Neutrophil (primary cell): ENCODE results near the gene SDK2.

Source experiments
- H3K27ac ChIP-seq: fragments of 200-600 bp; sonication (generic); 2 replicates; pipeline ENCODE4 v1.5.1; 2016; ENCODE audit warnings: mild to moderate bottlenecking, moderate library complexity
- H3K27me3 ChIP-seq: fragments of 200-600 bp; sonication (generic); 2 replicates; pipeline ENCODE4 v1.6.0; 2016; ENCODE audit warnings: mild to moderate bottlenecking
- H3K36me3 ChIP-seq: fragments of 200-600 bp; sonication (generic); 2 replicates; pipeline ENCODE4 v1.5.1; 2017
- H3K4me1 ChIP-seq, 2 experiments: fragments of 200-600 bp in 1 of 2; sonication (generic) in 1 of 2; 1 replicate in 1 of 2; 2 replicates in 1 of 2; pipeline versions ENCODE4 v1.5.1 to v1.6.1; 2013 to 2016; ENCODE audit warnings: low read depth in 1 of 2, low read length in 1 of 2, mild to moderate bottlenecking in 1 of 2, moderate library complexity in 1 of 2; ENCODE audit not compliant: control insufficient read depth in 1 of 2, insufficient read depth in 1 of 2
- H3K4me3 ChIP-seq, 2 experiments: fragments of 200-600 bp in 1 of 2; sonication (generic) in 1 of 2; 1 replicate in 1 of 2; 2 replicates in 1 of 2; pipeline ENCODE4 v1.5.1; 2013 to 2016; ENCODE audit warnings: low read depth in 1 of 2, low read length in 1 of 2, mild to moderate bottlenecking in 1 of 2, moderate library complexity in 1 of 2
- H3K9me3 ChIP-seq: fragments of 200-600 bp; sonication (generic); 2 replicates; pipeline ENCODE4 v1.5.1; 2016
- TF ChIP-seq, protein P1 (sequence below): fragments of 200-600 bp; sonication (generic); IDR thresholded peaks from 2 replicates; pipeline ENCODE4 v1.5.1; 2016; ENCODE audit warnings: antibody characterized with exemption

The SDK2 gene

DNA sequence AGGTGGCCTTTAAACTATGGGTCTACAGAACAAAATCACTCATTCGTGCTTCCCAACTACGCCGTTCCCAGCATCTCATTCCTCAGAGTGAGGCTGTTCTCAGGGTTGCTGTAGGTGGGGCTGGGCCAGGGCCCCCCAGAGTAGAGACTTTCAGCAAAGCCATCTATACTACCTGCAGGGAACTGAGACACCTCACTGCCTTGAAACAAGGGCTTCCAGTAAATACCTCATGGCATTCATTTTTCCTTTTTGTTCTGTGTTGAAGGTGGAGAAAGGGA, 4.2 kb upstream of the SDK2 start:
- Histone ChIP-seq H3K27ac (no peak overlapping the region), H3K9me3 (no peaks in the 10 kb centered on the region), H3K4me1 (peaks cover 0 to 11% of the 10 kb centered on the region in 2 experiments), H3K27me3 (peaks cover 73% of the 10 kb centered on the region), H3K4me3 (no peak overlapping the region), H3K36me3 (no peaks in the 10 kb centered on the region)
- TF ChIP-seq, protein P1, sequence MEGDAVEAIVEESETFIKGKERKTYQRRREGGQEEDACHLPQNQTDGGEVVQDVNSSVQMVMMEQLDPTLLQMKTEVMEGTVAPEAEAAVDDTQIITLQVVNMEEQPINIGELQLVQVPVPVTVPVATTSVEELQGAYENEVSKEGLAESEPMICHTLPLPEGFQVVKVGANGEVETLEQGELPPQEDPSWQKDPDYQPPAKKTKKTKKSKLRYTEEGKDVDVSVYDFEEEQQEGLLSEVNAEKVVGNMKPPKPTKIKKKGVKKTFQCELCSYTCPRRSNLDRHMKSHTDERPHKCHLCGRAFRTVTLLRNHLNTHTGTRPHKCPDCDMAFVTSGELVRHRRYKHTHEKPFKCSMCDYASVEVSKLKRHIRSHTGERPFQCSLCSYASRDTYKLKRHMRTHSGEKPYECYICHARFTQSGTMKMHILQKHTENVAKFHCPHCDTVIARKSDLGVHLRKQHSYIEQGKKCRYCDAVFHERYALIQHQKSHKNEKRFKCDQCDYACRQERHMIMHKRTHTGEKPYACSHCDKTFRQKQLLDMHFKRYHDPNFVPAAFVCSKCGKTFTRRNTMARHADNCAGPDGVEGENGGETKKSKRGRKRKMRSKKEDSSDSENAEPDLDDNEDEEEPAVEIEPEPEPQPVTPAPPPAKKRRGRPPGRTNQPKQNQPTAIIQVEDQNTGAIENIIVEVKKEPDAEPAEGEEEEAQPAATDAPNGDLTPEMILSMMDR, result no peak

DNA sequence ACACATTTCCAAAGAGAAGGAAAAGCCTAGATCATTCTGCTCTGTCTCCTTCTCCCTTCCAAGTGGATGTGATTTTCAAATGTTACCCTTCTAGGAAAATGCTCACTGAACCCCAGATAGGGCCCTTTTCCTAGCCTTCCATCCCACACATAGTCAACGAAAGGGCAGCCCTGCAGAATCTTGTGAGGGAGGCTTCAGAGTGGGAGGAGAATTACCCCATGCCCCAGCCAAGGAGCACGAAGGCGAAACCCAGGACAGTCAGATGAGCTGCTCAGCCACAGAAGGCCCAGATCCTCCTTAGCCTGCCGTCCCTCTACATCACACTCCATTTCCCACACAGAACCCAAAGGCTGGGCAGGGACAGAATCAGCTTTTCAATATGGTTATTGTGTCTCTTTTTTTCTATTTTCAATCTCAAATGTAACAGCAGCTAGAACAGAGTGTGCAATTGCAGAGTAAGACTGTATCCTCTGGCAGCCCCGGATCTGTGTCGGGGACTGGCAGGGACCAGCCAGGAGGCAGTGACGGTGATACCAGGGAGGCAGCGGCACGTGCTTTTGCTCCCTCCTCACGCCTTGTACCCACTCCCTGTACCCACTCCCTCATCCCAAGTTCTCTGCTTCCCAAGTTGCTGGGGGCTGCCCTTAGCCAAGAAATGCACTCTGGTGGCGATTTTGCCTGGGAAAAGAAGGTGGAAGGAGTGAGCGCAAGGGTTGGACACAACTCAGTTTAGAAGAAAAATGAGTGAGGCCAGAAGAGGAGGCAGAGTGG, 3.7 kb upstream of the SDK2 start:
- H3K4me1 ChIP-seq, result peaks cover 0 to 16% of the 10 kb centered on the region in 2 experiments
- no peaks in the 10 kb centered on the region for H3K9me3 ChIP-seq
- TF ChIP-seq, protein P1, result no peak
- H3K4me3 ChIP-seq, result no peak overlapping the region
- H3K27ac ChIP-seq, result no peak overlapping the region
- H3K36me3 ChIP-seq, result no peaks in the 10 kb centered on the region
- peaks cover 78% of the 10 kb centered on the region for H3K27me3 ChIP-seq

DNA sequence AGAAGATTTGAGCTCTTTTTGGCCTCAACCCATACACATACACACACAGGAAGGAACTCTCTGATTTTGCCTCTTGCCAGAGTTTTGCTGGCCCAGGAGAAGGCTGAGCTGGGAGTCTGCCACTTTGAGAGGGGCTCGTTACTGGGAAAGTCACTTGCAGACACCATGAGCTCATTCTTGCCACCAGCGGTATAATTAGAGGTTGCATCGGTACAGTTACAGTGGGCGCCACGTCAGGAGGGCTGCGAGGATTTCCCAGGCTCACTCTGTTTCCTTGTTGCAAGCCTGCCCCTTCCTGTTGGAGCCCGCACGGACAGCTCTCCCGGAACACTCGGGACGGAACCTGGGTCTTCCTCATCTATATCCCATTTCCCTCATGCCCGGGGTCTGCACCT, 3.1 kb upstream of the SDK2 start:
- Histone ChIP-seq H3K4me1 (peaks cover 0 to 19% of the 10 kb centered on the region in 2 experiments), H3K27me3 (peaks cover 85% of the 10 kb centered on the region), H3K9me3 (no peaks in the 10 kb centered on the region), H3K4me3 (no peak overlapping the region), H3K36me3 (no peaks in the 10 kb centered on the region), H3K27ac (no peak overlapping the region)
- TF ChIP-seq, protein P1, result no peak

DNA sequence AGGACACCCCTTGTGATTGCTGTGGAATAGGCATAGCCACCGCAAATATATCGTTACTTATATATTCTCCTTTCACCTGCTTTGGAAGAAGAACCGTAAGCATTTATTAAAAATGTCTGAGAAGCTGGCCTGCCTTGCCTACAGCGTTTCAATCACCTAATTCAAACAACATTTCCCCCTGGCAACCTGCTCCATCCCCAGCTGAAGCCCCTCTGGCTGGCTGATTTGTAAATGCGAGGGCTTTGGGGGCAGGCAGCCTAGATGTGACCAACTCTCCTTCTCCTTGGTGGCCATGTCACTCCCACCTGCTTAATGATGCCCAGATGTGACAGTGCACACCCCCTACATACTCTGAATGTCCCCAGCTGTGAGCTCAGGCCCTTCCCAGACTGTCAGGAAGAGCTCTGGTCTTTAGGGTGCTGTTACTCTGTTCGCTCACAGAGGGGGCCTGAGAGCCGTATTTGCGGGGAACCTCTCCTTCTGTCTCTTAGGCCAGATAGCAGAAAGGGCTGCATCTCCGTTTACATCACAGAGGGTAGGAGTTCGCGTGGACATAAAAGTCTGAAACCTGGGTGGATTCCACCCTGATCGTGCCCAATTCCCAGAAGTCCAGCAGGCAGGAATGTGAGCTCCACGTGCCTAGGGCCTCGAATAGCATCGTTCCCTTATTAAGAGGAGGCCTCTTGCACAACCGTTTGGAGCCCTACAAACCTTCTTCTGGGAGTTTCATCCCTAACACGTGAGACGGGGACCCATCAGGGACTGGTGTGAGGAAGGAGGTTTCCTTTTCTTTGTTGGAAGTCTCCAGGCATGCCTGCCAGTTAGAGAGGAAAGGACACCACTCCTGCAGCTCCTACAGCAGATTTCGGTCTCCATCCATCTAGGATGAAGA, 2.4 kb upstream of the SDK2 start:
- Histone ChIP-seq H3K4me1 (peaks cover 0 to 19% of the 10 kb centered on the region in 2 experiments), H3K27ac (no peak overlapping the region), H3K9me3 (no peaks in the 10 kb centered on the region), H3K27me3 (peaks cover 91% of the 10 kb centered on the region), H3K36me3 (no peaks in the 10 kb centered on the region), H3K4me3 (no peak overlapping the region)
- TF ChIP-seq, protein P1, result no peak

DNA sequence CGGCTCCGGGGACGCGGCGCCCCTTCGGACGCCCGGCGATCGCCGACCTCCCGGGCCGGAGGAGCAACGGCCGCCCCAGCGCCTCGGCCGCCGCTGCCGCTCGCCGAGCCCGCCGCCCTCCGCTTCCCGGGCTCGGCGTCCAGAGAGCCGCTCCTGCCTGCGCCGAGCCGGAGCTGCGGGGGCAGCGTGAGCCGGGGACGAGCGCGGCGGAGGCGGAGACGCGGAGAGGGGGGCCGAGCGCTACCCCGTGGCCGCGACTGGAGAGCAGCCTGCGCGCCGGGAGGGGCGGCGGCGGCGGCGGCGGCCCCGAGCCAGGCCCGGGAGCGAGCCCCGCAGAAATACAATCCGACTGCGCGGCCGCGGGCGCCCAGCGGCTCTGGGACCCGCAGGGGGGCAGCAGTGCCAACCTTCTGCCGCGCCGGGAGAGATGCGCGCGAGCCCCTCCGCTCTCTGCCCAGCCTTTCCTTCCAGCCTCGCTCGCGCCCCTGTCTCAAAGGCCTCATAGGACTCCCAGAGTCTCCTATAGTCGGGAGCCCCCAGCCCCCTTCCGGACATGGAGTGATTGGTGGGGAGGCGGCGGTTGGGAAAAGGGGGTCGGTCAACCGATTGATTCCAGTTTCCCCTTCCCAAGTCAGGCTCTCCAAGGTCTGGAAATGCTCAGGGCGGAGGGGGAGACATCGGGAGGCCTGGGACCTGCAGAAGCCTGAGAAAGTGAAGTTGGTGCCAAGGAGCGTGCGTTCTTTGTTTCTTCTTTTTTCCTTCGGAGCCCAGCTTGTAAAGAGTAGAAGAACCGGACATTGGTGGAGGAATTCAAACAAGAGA, 1.0 kb upstream of the SDK2 start:
- peaks cover 99% of the 10 kb centered on the region for H3K27me3 ChIP-seq
- H3K4me1 ChIP-seq, result peaks cover 0 to 19% of the 10 kb centered on the region in 2 experiments
- no peak overlapping the region for H3K27ac ChIP-seq
- H3K9me3 ChIP-seq, result no peaks in the 10 kb centered on the region
- H3K4me3 ChIP-seq, result no peak overlapping the region
- TF ChIP-seq, protein P1, result no peak
- no peaks in the 10 kb centered on the region for H3K36me3 ChIP-seq
